PC-3 (cell line): Measurements from ENCODE around the gene C11orf68. TPM values are rescaled to one million over a fixed set of nuclear protein-coding genes. Genes with fewer than 3 reads are reported as not detected.
A peak's percentile ranks its signal among the peaks of the same experiment; 100 is the strongest.

ENCODE experiments used
- ATAC-seq: fragments of 200-7000 bp; cut with Tn5 transposase; 2 replicates; pipeline ENCODE4 v1.9.1; 2020; ENCODE audit warnings: mild to moderate bottlenecking, moderate library complexity
- BruUV-seq: library from RNA; stranded (reverse); fragments of 400-500 nt; replicated peaks from 2 replicates; lab custom pipeline; 2021; lab: Mats Ljungman, UMichigan
- CTCF ChIA-PET: fragments of 300-600 bp; sonication (Branson Sonifier 250); formaldehyde crosslinking; loops from one replicate; lab custom pipeline; 2022; ENCODE audit warnings: antibody characterized with exemption; lab: Charles Lee
- POLR2A ChIA-PET: fragments of 300-600 bp; sonication (Branson Sonifier 250); formaldehyde crosslinking; loops from one replicate; lab custom pipeline; 2022; ENCODE audit warnings: antibody characterized with exemption; ENCODE audit not compliant: unreplicated experiment; lab: Charles Lee
- DNase-seq: peaks from one replicate; pipeline ENCODE4 v3.0.0-alpha.2; 2015
- H2AFZ ChIP-seq: fragments of 300-600 bp; sonication (generic); 2 replicates; pipeline ENCODE4 v1.6.0; 2016; ENCODE audit warnings: antibody characterized with exemption, low read length
- H3F3A ChIP-seq: fragments of 300-600 bp; sonication (generic); one replicate; pipeline ENCODE4 v1.6.0; 2017; ENCODE audit warnings: antibody characterized with exemption, low read length, control low read depth, mild to moderate bottlenecking; ENCODE audit not compliant: unreplicated experiment
- H3K27ac ChIP-seq: fragments of 300-600 bp; sonication (generic); 2 replicates; pipeline ENCODE4 v1.5.1; 2016; ENCODE audit warnings: mild to moderate bottlenecking, low read length
- H3K27me3 ChIP-seq: fragments of 300-600 bp; sonication (generic); 2 replicates; pipeline ENCODE4 v1.6.1; 2016; ENCODE audit warnings: low read length, mixed read lengths
- H3K36me3 ChIP-seq: fragments of 300-600 bp; sonication (generic); 2 replicates; pipeline ENCODE4 v1.6.1; 2016; ENCODE audit warnings: low read depth, mixed run types, low read length, mixed read lengths
- H3K4me1 ChIP-seq: fragments of 300-600 bp; sonication (generic); 2 replicates; pipeline ENCODE4 v1.5.1; 2016; ENCODE audit warnings: low read length; ENCODE audit not compliant: insufficient read depth
- H3K4me2 ChIP-seq: fragments of 300-600 bp; sonication (generic); 2 replicates; pipeline ENCODE4 v1.6.0; 2016; ENCODE audit warnings: low read length
- H3K4me3 ChIP-seq: fragments of 300-600 bp; sonication (generic); 2 replicates; pipeline ENCODE4 v1.5.1; 2016; ENCODE audit warnings: mild to moderate bottlenecking, low read length, mixed read lengths
- H3K79me2 ChIP-seq: fragments of 300-600 bp; sonication (generic); 2 replicates; pipeline ENCODE4 v1.6.1; 2017; ENCODE audit warnings: low read length, mixed read lengths
- H3K9ac ChIP-seq: fragments of 300-600 bp; sonication (generic); 2 replicates; pipeline ENCODE4 v1.6.0; 2016; ENCODE audit warnings: mild to moderate bottlenecking, low read length
- H3K9me2 ChIP-seq: fragments of 300-600 bp; sonication (generic); replicated peaks from 2 replicates; pipeline ENCODE4 v1.6.1; 2016; ENCODE audit warnings: mixed run types, low read length, mixed read lengths
- H3K9me3 ChIP-seq: fragments of 300-600 bp; sonication (generic); 2 replicates; pipeline ENCODE4 v1.6.1; 2016; ENCODE audit warnings: low read length, mixed read lengths
- H4K20me1 ChIP-seq: fragments of 300-600 bp; sonication (generic); 2 replicates; pipeline ENCODE4 v1.6.1; 2016; ENCODE audit warnings: low read length, mixed read lengths
- CTCF ChIP-seq: fragments of 300-600 bp; sonication (generic); conservative IDR thresholded peaks from 2 replicates; pipeline ENCODE4 v1.5.1; 2017; ENCODE audit warnings: antibody characterized with exemption, low read depth, mild to moderate bottlenecking, low read length
- EZH2 ChIP-seq: fragments of 300-600 bp; sonication (generic); IDR thresholded peaks from one replicate; pipeline ENCODE4 v1.6.1; 2017; ENCODE audit warnings: antibody characterized with exemption, mild to moderate bottlenecking, low read length; ENCODE audit not compliant: unreplicated experiment
- EZH2phosphoT487 ChIP-seq: fragments of 300-600 bp; sonication (generic); IDR thresholded peaks from 2 replicates; pipeline ENCODE4 v1.6.1; 2018; ENCODE audit warnings: mild to moderate bottlenecking, antibody characterized with exemption, low read length, borderline replicate concordance
- intact Hi-C: fragments of 100-400 bp; cut with micrococcal nuclease; formaldehyde crosslinking; loops from 2 replicates; pipeline ENCODE4 v1.9.0; 2023
- total RNA-seq: library from RNA; depleted of rRNA; stranded (reverse); fragments of >200 nt; gene quantifications from 2 replicates; pipeline ENCODE4 v1.2.3, GENCODE V29; 2014

The C11orf68 gene
- total RNA-seq, 1 experiment from 2014 or later = 61.3 TPM

GRCh38 chr11:65891219-65892136 lies 27.4 kb downstream of the C11orf68 start:
- peak overlapping the region; percentile 96 for H3K4me2 ChIP-seq
- peak overlapping the region; percentile 72 for H3K4me3 ChIP-seq
- BruUV-seq = TSS peak; percentile 39
- H3K79me2 ChIP-seq = peaks cover 49% of the 10 kb centered on the region
- no peaks in the 10 kb centered on the region for H3K27me3 ChIP-seq
- intact Hi-C loops = loop anchor here (2.0 kb wide), 1 partner anchor 19 kb away; no protein-coding TSS in a partner anchor
- H3K9ac ChIP-seq = peak overlapping the region; percentile 48
- peaks cover 45% of the 10 kb centered on the region for H3F3A ChIP-seq
- DNase-seq (peak; percentile 95), ATAC-seq (peak; percentile 13)
- peak overlapping the region; percentile 58 for H3K27ac ChIP-seq
- no peaks in the 10 kb centered on the region for H3K9me3 ChIP-seq
- H4K20me1 ChIP-seq = peaks cover 33% of the 10 kb centered on the region
- POLR2A ChIA-PET = interaction anchor here (0.6 to 4.5 kb wide), 14 partner anchors 9 to 527 kb away, joined by 3 to 35 read pairs (median 5); partner anchors contain the start of genes C11orf68, FOSL1, MUS81 and NEAT1
- H3K9me2 ChIP-seq = no peaks in the 10 kb centered on the region
- peaks cover 52% of the 10 kb centered on the region for H3K4me1 ChIP-seq
- no peak overlapping the region for H2AFZ ChIP-seq
- peaks cover 34% of the 10 kb centered on the region for H3K36me3 ChIP-seq
- no peak for TF ChIP-seq EZH2
- TF ChIP-seq CTCF = peak; percentile 68
- CTCF ChIA-PET = interaction anchor here (0.6 to 1.1 kb wide), 3 partner anchors 9 to 32 kb away, joined by 3 to 5 read pairs (median 3); partner anchors contain the start of gene FOSL1

GRCh38 chr11:65890324-65891218 lies 28.3 kb downstream of the C11orf68 start, which contains the start of gene CCDC85B:
TSS of gene CCDC85B (plus strand) at chr11:65890673. CDS start at chr11:65890784, 111 bp downstream.
- POLR2A ChIA-PET = interaction anchor here (0.6 to 4.5 kb wide), 19 partner anchors 10 to 590 kb away, joined by 3 to 35 read pairs (median 5); partner anchors contain the start of genes C11orf68, DPP3, FOSL1 and MUS81
- intact Hi-C loops = loop anchor here (2.0 kb wide), 1 partner anchor 20 kb away; no protein-coding TSS in a partner anchor
- H3K79me2 ChIP-seq = peaks cover 49% of the 10 kb centered on the region
- peak within 1 kb of the TSS; percentile 48 for H3K9ac ChIP-seq
- peak within 1 kb of the TSS; percentile 58 for H3K27ac ChIP-seq
- no peaks in the 10 kb centered on the region for H3K9me2 ChIP-seq
- H2AFZ ChIP-seq = no peak within 1 kb of the TSS
- peak within 1 kb of the TSS; percentile 72 for H3K4me3 ChIP-seq
- no TSS peak for BruUV-seq
- H3K4me1 ChIP-seq = peaks cover 44% of the 10 kb centered on the region
- no peaks in the 10 kb centered on the region for H3K9me3 ChIP-seq
- H4K20me1 ChIP-seq = peaks cover 24% of the 10 kb centered on the region
- CTCF ChIA-PET = interaction anchor here (0.9 to 1.2 kb wide), 4 partner anchors 10 to 31 kb away, joined by 3 to 7 read pairs (median 4); partner anchors contain the start of gene FOSL1
- peak; percentile 99 for DNase-seq
- H3K4me2 ChIP-seq = peak within 1 kb of the TSS; percentile 96
- H3K27me3 ChIP-seq = no peaks in the 10 kb centered on the region
- peaks cover 30% of the 10 kb centered on the region for H3K36me3 ChIP-seq
- ATAC-seq = peak; percentile 23
- peaks cover 36% of the 10 kb centered on the region for H3F3A ChIP-seq
- TF ChIP-seq EZH2phosphoT487 (peak; percentile 99), EZH2 (no peak), CTCF (peak; percentile 31; the same call in 1 of the 2 replicates)
